ENCODE measurements around the gene CFHR5. TPM values are rescaled to one million over a fixed set of nuclear protein-coding genes. Genes with fewer than 3 reads are reported as not detected.

The CFHR5 gene
- polyA plus RNA-seq, 1 donor from 2014 or later: not detected

- H3K27me3 ChIP-seq (ENCODE audit: insufficient read depth, low read depth, low read length): no peaks in the 10 kb centered on the region
- H3K9me3 ChIP-seq (ENCODE audit: low read length): no peaks in the 10 kb centered on the region
- H3K4me3 ChIP-seq (ENCODE audit: low read length): no peak overlapping the region
- H2AFZ ChIP-seq (ENCODE audit: low read depth, low read length): no peak overlapping the region
- no peak overlapping the region for H3K4me2 ChIP-seq (ENCODE audit: low read length)
- no peaks in the 10 kb centered on the region for H4K20me1 ChIP-seq (ENCODE audit: insufficient read depth)
- no peak for TF ChIP-seq EZH2 (IDR thresholded peaks at IDR 0.05; ENCODE audit: borderline replicate concordance, insufficient read depth, low read length, poor library complexity, severe bottlenecking)
- H3K9ac ChIP-seq (ENCODE audit: low read length): no peak overlapping the region
- no peak overlapping the region for H3K27ac ChIP-seq (ENCODE audit: low read length)
- no peaks in the 10 kb centered on the region for H3K9me2 ChIP-seq (ENCODE audit: insufficient read depth, low read length)
- H3K79me2 ChIP-seq (replicated peaks; ENCODE audit: insufficient read depth, low read length): no peaks in the 10 kb centered on the region
- no peaks in the 10 kb centered on the region for H3K36me3 ChIP-seq (ENCODE audit: insufficient read depth, low read length)
- H3F3A ChIP-seq (ENCODE audit: insufficient read depth, low read length, poor library complexity, severe bottlenecking): no peaks in the 10 kb centered on the region
Observed at GRCh38 chr1:196970182-196970581, 7.2 kb upstream of the CFHR5 start.

GRCh38 chr1:196976278-196976677, 1.1 kb upstream of the CFHR5 start:
- H3K9me2 ChIP-seq (ENCODE audit: insufficient read depth, low read length): no peaks in the 10 kb centered on the region
- H3F3A ChIP-seq (ENCODE audit: insufficient read depth, low read length, poor library complexity, severe bottlenecking): no peaks in the 10 kb centered on the region
- H3K36me3 ChIP-seq (ENCODE audit: insufficient read depth, low read length): no peaks in the 10 kb centered on the region
- H2AFZ ChIP-seq (ENCODE audit: low read depth, low read length): no peak overlapping the region
- no peak overlapping the region for H3K9ac ChIP-seq (ENCODE audit: low read length)
- no peaks in the 10 kb centered on the region for H3K9me3 ChIP-seq (ENCODE audit: low read length)
- H3K4me2 ChIP-seq (ENCODE audit: low read length): no peak overlapping the region
- no peaks in the 10 kb centered on the region for H3K79me2 ChIP-seq (replicated peaks; ENCODE audit: insufficient read depth, low read length)
- TF ChIP-seq RAD21 (conservative IDR thresholded peaks at IDR 0.05): no peak
- no peak for TF ChIP-seq TAF1 (IDR thresholded peaks at IDR 0.05; ENCODE audit: low read depth)
- no peak for TF ChIP-seq SMC3 (conservative IDR thresholded peaks at IDR 0.05; ENCODE audit: poor library complexity)
- TF ChIP-seq EZH2 (IDR thresholded peaks at IDR 0.05; ENCODE audit: borderline replicate concordance, insufficient read depth, low read length, poor library complexity, severe bottlenecking): no peak
- TF ChIP-seq REST (IDR thresholded peaks at IDR 0.05; ENCODE audit: borderline replicate concordance): no peak
- TF ChIP-seq CTCF (IDR thresholded peaks at IDR 0.05; ENCODE audit: poor library complexity, severe bottlenecking): no peak
- TF ChIP-seq EP300 (conservative IDR thresholded peaks at IDR 0.05; ENCODE audit: poor library complexity, severe bottlenecking): no peak
- TF ChIP-seq MXI1 (conservative IDR thresholded peaks at IDR 0.05; ENCODE audit: poor library complexity, severe bottlenecking): no peak
- no peak for TF ChIP-seq POLR2AphosphoS5 (IDR thresholded peaks at IDR 0.05)
- no peaks in the 10 kb centered on the region for H4K20me1 ChIP-seq (ENCODE audit: insufficient read depth)
- no peak overlapping the region for H3K27ac ChIP-seq (ENCODE audit: low read length)
- H3K27me3 ChIP-seq (ENCODE audit: insufficient read depth, low read depth, low read length): no peaks in the 10 kb centered on the region
- no peak overlapping the region for H3K4me3 ChIP-seq (ENCODE audit: low read length)

GRCh38 chr1:196980859-196981258, 3.5 kb downstream of the CFHR5 start:
- H3K36me3 ChIP-seq (ENCODE audit: insufficient read depth, low read length): no peaks in the 10 kb centered on the region
- no peak overlapping the region for H3K4me2 ChIP-seq (ENCODE audit: low read length)
- H3K79me2 ChIP-seq (replicated peaks; ENCODE audit: insufficient read depth, low read length): no peaks in the 10 kb centered on the region
- H3K9me2 ChIP-seq (ENCODE audit: insufficient read depth, low read length): no peaks in the 10 kb centered on the region
- no peak overlapping the region for H2AFZ ChIP-seq (ENCODE audit: low read depth, low read length)
- H3K27ac ChIP-seq (ENCODE audit: low read length): no peak overlapping the region
- H3F3A ChIP-seq (ENCODE audit: insufficient read depth, low read length, poor library complexity, severe bottlenecking): no peaks in the 10 kb centered on the region
- H3K4me3 ChIP-seq (ENCODE audit: low read length): no peak overlapping the region
- H3K9me3 ChIP-seq (ENCODE audit: low read length): no peaks in the 10 kb centered on the region
- TF ChIP-seq CTCF (IDR thresholded peaks at IDR 0.05; ENCODE audit: poor library complexity, severe bottlenecking): no peak
- TF ChIP-seq POLR2AphosphoS5 (IDR thresholded peaks at IDR 0.05): no peak
- TF ChIP-seq TAF1 (IDR thresholded peaks at IDR 0.05; ENCODE audit: low read depth): no peak
- no peak for TF ChIP-seq REST (IDR thresholded peaks at IDR 0.05; ENCODE audit: borderline replicate concordance)
- no peak for TF ChIP-seq MXI1 (conservative IDR thresholded peaks at IDR 0.05; ENCODE audit: poor library complexity, severe bottlenecking)
- no peak for TF ChIP-seq SMC3 (conservative IDR thresholded peaks at IDR 0.05; ENCODE audit: poor library complexity)
- H3K9ac ChIP-seq (ENCODE audit: low read length): no peak overlapping the region
- no peaks in the 10 kb centered on the region for H4K20me1 ChIP-seq (ENCODE audit: insufficient read depth)
- no peaks in the 10 kb centered on the region for H3K27me3 ChIP-seq (ENCODE audit: insufficient read depth, low read depth, low read length)
